ENCODE results near the gene SFRP4. TPM values are rescaled to one million over a fixed set of nuclear protein-coding genes. Genes with fewer than 3 reads are reported as not detected.

The SFRP4 gene
- total and polyA plus RNA-seq, 9 of the 15 experiments (the other 6 are each of a cell fraction or from before 2014, with no cell fraction given), result not detected

Other genes starting within 250 kb of the SFRP4 start
- not detected in 2 replicates for gene GPR141, start 233.1 kb downstream of the SFRP4 start, total RNA-seq (2014; rRNA removed)
- gene GPR141, start 233.1 kb downstream of the SFRP4 start, total RNA-seq (2014; rRNA removed; fragmentation: Illumina TruSeq; extraction: Trizol), result not detected in 2 replicates
- gene GPR141, start 233.1 kb downstream of the SFRP4 start, total RNA-seq (2015; rRNA removed; fragmentation: Illumina TruSeq; extraction: Trizol), result not detected in 2 replicates
- gene GPR141, start 233.1 kb downstream of the SFRP4 start, total RNA-seq (2021), result not detected in 2 replicates
- gene GPR141, start 233.1 kb downstream of the SFRP4 start, polyA plus RNA-seq (2011; rRNA removed), result not detected in 2 replicates
- gene GPR141, start 233.1 kb downstream of the SFRP4 start, polyA plus RNA-seq (2014; fragmentation: Illumina TruSeq; extraction: Trizol), result not detected in 2 replicates
- not detected for gene GPR141, start 233.1 kb downstream of the SFRP4 start, polyA plus RNA-seq (2014; fragmentation: Nextera tagmentation; extraction: Ambion mirVana)
- not detected in 2 replicates for gene GPR141, start 233.1 kb downstream of the SFRP4 start, polyA plus RNA-seq (2014; rRNA removed)
- not detected in 2 replicates for gene NME8, start 68.2 kb downstream of the SFRP4 start, total RNA-seq (2014; rRNA removed)
- gene NME8, start 68.2 kb downstream of the SFRP4 start, total RNA-seq (2014; rRNA removed; fragmentation: Illumina TruSeq; extraction: Trizol), result not detected in 2 replicates
- gene NME8, start 68.2 kb downstream of the SFRP4 start, total RNA-seq (2015; rRNA removed; fragmentation: Illumina TruSeq; extraction: Trizol), result not detected in 2 replicates
- not detected in 2 replicates for gene NME8, start 68.2 kb downstream of the SFRP4 start, total RNA-seq (2021)
- not detected in 2 replicates for gene NME8, start 68.2 kb downstream of the SFRP4 start, polyA plus RNA-seq (2011; rRNA removed)
- gene NME8, start 68.2 kb downstream of the SFRP4 start, polyA plus RNA-seq (2014; fragmentation: Illumina TruSeq; extraction: Trizol), result not detected in 2 replicates
- not detected for gene NME8, start 68.2 kb downstream of the SFRP4 start, polyA plus RNA-seq (2014; fragmentation: Nextera tagmentation; extraction: Ambion mirVana)
- not detected in 2 replicates for gene NME8, start 68.2 kb downstream of the SFRP4 start, polyA plus RNA-seq (2014; rRNA removed)
- gene EPDR1, start 3.8 kb upstream of the SFRP4 start, total RNA-seq (2014; rRNA removed), result not detected in 2 replicates
- gene EPDR1, start 3.8 kb upstream of the SFRP4 start, total RNA-seq (2014; rRNA removed; fragmentation: Illumina TruSeq; extraction: Trizol), result not detected in 2 replicates
- not detected in 2 replicates for gene EPDR1, start 3.8 kb upstream of the SFRP4 start, total RNA-seq (2015; rRNA removed; fragmentation: Illumina TruSeq; extraction: Trizol)
- gene EPDR1, start 3.8 kb upstream of the SFRP4 start, total RNA-seq (2021), result 0.11 and 0.22 TPM in 2 replicates
- gene EPDR1, start 3.8 kb upstream of the SFRP4 start, polyA plus RNA-seq (2011; rRNA removed), result not detected in 2 replicates
- gene EPDR1, start 3.8 kb upstream of the SFRP4 start, polyA plus RNA-seq (2014; fragmentation: Illumina TruSeq; extraction: Trizol), result not detected in 2 replicates
- gene EPDR1, start 3.8 kb upstream of the SFRP4 start, polyA plus RNA-seq (2014; fragmentation: Nextera tagmentation; extraction: Ambion mirVana), result under 1 TPM in 1 of 2 experiments, not detected in 1; 0.01 TPM
- not detected in 2 replicates for gene EPDR1, start 3.8 kb upstream of the SFRP4 start, polyA plus RNA-seq (2014; rRNA removed)